Epithelial cell of prostate (primary cell): ENCODE results near the gene PRSS37.
"Not testable (repeated sequence)": the region's sequence is repeated elsewhere in the genome, so short reads cannot be mapped to it uniquely, and the experiment has no call there.

Experiments
- DNase-seq: peaks from one replicate; pipeline ENCODE4 v3.0.0-alpha.2; 2011; ENCODE audit warnings: low read depth, low spot score
- H3K27ac ChIP-seq: fragments of 450-650 bp; 2 replicates; pipeline ENCODE4 v1.5.1; 2017; ENCODE audit warnings: mild to moderate bottlenecking

The PRSS37 gene, protein sequence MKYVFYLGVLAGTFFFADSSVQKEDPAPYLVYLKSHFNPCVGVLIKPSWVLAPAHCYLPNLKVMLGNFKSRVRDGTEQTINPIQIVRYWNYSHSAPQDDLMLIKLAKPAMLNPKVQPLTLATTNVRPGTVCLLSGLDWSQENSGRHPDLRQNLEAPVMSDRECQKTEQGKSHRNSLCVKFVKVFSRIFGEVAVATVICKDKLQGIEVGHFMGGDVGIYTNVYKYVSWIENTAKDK

GRCh38 chr7:141841385-141841784, at the start of gene PRSS37:
PRSS37 (minus strand) TSS chr7:141841485; CDS start chr7:141841049, 436 bp downstream.
- H3K27ac ChIP-seq = no peak within 1 kb of the TSS
- DNase-seq = no peak

- no peak for DNase-seq
- H3K27ac ChIP-seq = no peak overlapping the region
These were observed 48.0 kb upstream of the PRSS37 start for GRCh38 chr7:141889321-141889720.

- H3K27ac ChIP-seq = no peak overlapping the region
- DNase-seq = no peak
These were observed 43.4 kb upstream of the PRSS37 start for GRCh38 chr7:141884539-141885225.

DNA sequence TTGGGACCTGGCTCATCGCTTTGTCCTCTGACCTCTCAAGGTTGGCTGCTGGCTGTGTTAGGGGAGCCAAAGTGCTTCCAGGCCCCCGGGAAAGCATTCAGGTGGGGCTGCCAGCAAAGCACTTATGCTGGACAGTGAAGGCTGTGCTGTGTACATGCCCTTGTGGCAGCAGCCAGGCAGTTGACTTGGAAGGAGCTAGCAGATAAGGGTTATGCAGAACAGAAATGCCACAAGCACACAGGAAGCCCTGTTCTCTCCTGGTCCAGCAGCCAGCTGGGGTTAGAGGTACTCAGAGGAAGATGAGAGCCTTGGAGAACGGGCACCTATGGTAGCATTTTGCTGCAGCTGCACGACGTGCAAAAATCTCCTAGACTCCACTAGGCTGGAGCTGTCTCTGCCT, 39.7 kb upstream of the PRSS37 start:
- no peak for DNase-seq
- no peak overlapping the region for H3K27ac ChIP-seq

- no peak for DNase-seq
- no peak overlapping the region for H3K27ac ChIP-seq
These were observed 36.1 kb upstream of the PRSS37 start for GRCh38 chr7:141877365-141877764.

DNA sequence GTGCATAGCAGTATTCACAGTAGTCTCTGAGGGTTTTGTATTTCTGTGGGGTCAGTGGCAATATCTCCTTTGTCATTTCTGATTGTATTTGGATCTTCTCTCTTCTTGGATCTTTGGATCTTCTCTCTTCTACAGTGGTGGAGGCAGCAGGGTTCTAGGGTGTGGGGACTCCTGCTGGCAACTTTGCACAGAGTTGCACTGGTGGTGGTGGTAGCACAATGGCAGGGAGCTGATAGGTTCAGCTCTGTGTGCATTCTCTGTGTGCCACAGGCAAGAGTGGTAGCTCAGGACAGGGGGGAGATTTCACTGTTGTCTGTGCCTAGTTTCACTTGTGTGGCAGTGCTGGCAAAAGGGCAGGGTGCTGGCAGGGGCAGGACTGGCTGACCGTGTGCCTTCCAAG, 35.1 kb upstream of the PRSS37 start:
- no peak overlapping the region for H3K27ac ChIP-seq
- DNase-seq = no peak

- no peak for DNase-seq
- H3K27ac ChIP-seq = no peak overlapping the region
These were observed 34.2 kb upstream of the PRSS37 start for GRCh38 chr7:141875453-141875852.

GRCh38 chr7:141874787-141875186, 33.5 kb upstream of the PRSS37 start:
- no peak overlapping the region for H3K27ac ChIP-seq
- DNase-seq = no peak

DNA sequence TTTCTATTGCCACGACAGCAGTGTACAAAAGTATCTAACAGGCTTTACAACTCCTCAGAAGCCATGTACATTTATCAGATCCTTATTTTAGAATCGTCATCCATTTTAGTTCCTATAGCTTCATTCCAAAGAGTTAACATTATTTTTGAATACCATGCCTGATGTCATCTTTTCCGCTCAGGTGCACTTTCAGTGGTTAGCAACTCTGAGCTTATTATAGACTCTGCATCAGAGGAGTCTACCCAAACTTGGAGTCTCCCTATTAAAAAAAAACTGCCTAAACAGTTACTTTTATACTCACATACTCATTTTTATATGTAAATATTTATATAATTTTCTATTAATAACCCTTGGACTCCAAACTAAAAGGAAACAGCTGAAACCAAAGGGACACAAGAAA, 31.6 kb upstream of the PRSS37 start:
- no peak for DNase-seq
- no peak overlapping the region for H3K27ac ChIP-seq

GRCh38 chr7:141866974-141867373, 25.7 kb upstream of the PRSS37 start:
- H3K27ac ChIP-seq = peak overlapping the region; percentile 87
- no peak for DNase-seq

DNA sequence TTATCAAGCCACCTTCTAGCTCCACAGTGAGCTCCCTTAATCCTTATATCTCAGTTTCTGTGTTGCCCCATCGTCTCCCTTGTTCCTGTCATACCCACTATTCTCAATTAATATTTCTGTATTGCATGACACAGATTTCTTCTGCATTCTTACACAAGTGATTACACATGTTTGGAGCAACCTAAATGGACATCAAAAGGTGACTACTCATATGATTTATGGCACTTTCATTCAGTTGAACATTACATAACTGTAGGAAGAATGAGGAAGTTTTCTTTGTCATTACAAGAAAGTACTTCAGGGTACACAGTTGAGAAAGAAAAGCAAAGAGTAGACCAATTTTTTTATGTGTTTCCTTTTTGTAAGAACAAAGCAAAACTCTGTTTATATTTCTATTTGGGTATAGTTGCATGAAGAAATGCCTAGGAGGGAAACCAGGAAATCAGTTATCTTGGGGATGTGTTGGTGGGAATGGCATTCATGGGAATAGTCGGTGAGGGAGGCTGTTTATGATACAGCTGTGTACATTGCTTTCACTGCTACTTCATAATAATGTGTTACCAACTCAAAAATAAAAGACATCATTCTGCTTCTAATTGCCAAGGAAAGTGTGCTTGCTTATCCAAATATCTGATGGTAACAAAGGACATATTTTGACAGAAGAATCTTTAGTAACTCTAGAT, 23.6 kb upstream of the PRSS37 start:
- H3K27ac ChIP-seq = peak overlapping the region; percentile 87

GRCh38 chr7:141860207-141860606, 18.9 kb upstream of the PRSS37 start:
- no peak overlapping the region for H3K27ac ChIP-seq
- DNase-seq = no peak

More for the DNA sequence above, 23.6 kb upstream of the PRSS37 start:
- DNase-seq = peak; percentile 94

DNA sequence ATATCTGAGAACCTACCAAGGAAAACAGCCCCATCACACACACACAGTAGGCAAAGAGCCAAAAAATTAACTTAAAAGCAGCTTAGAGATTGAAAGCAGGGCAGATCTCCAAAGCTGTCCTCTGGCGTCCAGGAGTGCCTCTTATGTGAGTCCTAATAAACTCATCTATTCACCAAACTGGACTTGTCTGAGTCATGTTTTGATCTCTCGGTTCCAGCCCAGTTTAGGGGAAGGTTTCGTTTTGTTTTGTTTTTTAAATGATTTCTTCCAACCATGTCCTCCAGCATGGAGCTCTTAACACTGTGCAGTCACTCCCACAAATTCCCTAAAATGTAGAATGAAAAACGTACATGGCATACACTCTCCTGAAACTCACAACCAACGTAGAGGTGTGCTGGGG, 6.7 kb upstream of the PRSS37 start:
- DNase-seq = no peak
- no peak overlapping the region for H3K27ac ChIP-seq

GRCh38 chr7:141844256-141844655, 3.0 kb upstream of the PRSS37 start:
- H3K27ac ChIP-seq = no peak overlapping the region
- no peak for DNase-seq

DNA sequence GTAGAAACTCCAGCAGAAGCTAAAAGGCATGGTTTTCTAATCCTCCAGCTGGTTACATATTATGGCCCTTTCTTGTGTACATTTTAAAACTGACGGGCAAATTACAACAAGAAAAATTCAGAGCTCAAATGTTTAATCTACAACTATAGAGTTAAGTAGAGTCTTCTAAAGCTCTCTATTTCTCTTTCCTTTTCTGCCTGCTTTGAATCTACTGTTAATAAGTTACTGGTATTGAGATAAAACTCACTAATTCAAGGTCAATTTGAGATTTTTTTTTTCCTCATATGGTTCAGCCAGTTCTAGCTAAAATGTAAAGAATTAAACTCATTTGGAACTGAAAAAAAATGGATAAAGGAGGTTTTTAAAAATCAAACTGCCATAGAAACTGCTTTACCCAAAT, 1.6 kb upstream of the PRSS37 start:
- no peak for DNase-seq
- H3K27ac ChIP-seq = no peak overlapping the region

DNA sequence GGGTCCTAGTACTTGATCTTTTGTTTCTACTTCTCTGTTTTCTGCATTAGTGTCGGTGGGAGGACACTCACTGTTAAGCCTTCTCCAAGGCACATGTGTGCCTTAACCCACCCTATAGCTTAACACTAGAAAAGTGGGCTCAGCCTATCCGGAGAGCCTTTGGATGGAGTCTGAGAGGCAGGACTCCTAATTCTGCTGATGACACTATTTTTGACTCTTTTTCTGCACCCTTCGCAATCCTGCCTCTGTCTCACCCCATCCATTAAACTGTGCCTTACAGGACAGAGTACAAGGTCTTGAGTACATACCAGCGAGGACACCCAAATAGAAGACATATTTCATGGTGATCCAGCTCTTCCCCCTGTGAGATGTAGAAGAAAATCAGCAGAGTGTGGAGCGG, 577 bp downstream of the PRSS37 start:
- H3K27ac ChIP-seq = no peak overlapping the region
- no peak for DNase-seq

- no peak overlapping the region for H3K27ac ChIP-seq
- DNase-seq = no peak
These were observed 2.0 kb downstream of the PRSS37 start for GRCh38 chr7:141839256-141839655.

GRCh38 chr7:141838581-141838980, 2.7 kb downstream of the PRSS37 start:
- no peak overlapping the region for H3K27ac ChIP-seq
- no peak for DNase-seq

DNA sequence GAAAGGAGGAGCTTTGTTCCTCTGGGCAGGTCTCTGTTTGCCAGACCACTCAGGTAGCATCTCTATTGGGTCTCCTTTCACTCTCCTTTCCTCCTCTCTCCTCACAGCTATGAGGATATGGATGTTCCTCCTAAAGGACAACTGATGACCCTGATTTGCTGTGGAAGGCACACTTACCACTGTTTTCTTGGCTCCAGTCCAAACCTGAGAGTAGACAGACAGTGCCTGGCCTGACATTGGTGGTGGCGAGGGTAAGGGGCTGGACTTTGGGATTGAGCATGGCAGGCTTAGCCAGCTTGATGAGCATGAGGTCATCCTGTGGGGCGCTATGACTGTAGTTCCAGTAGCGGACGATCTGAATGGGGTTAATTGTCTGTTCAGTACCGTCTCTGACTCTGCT, 3.6 kb downstream of the PRSS37 start:
- DNase-seq = no peak
- no peak overlapping the region for H3K27ac ChIP-seq

- not testable (repeated sequence) for H3K27ac ChIP-seq, DNase-seq
These were observed 18.9 kb downstream of the PRSS37 start for GRCh38 chr7:141822432-141822831.

GRCh38 chr7:141820067-141820466, 21.2 kb downstream of the PRSS37 start:
- no peak overlapping the region for H3K27ac ChIP-seq
- no peak for DNase-seq
